Measurements from ENCODE around the gene ZNHIT2. TPM values are rescaled to one million over a fixed set of nuclear protein-coding genes. Genes with fewer than 3 reads are reported as not detected.

The ZNHIT2 gene
- total RNA-seq = 10 to 100 TPM in 1 of 4 donors, 1 to 10 TPM in 3; 4.4 to 12.6 (median 8.2) TPM

GRCh38 chr11:65117206-65118096, at the start of gene ZNHIT2:
TSS of gene ZNHIT2 (minus strand) at chr11:65117701. CDS start at chr11:65117653, 48 bp downstream.
- no peak for TF ChIP-seq CTCF (IDR thresholded peaks at IDR 0.05; ENCODE audit: low read depth)

- no peak for TF ChIP-seq CTCF (IDR thresholded peaks at IDR 0.05; ENCODE audit: low read depth)
Observed at GRCh38 chr11:65166893-65167292, 49.4 kb upstream of the ZNHIT2 start.

- TF ChIP-seq CTCF (IDR thresholded peaks at IDR 0.05; ENCODE audit: low read depth) = no peak
Observed at GRCh38 chr11:65165410-65166317, 48.2 kb upstream of the ZNHIT2 start.

- no peak for TF ChIP-seq CTCF (IDR thresholded peaks at IDR 0.05; ENCODE audit: low read depth)
Observed at GRCh38 chr11:65163684-65164083, 46.2 kb upstream of the ZNHIT2 start.

GRCh38 chr11:65160643-65161042, 43.1 kb upstream of the ZNHIT2 start:
- no peak for TF ChIP-seq CTCF (IDR thresholded peaks at IDR 0.05; ENCODE audit: low read depth)

- no peak for TF ChIP-seq CTCF (IDR thresholded peaks at IDR 0.05; ENCODE audit: low read depth)
Observed at GRCh38 chr11:65159012-65159411, 41.5 kb upstream of the ZNHIT2 start.

- TF ChIP-seq CTCF (IDR thresholded peaks at IDR 0.05; ENCODE audit: low read depth) = no peak
Observed at GRCh38 chr11:65157336-65157735, 39.8 kb upstream of the ZNHIT2 start.
